Activated effector memory CD4-positive, alpha-beta T cell treated with Interleukin-2 at 50 U/mL for 16 hours (primary cell): Measurements from ENCODE around the gene ANKRD65.
"Not testable (repeated sequence)": the region's sequence is repeated elsewhere in the genome, so short reads cannot be mapped to it uniquely, and the experiment has no call there.

ENCODE experiments used
- DNase-seq: peaks from one replicate; pipeline ENCODE4 v3.0.0-alpha.2; 2020

The ANKRD65 gene

GRCh38 chr1:1412311-1412902, 8.7 kb downstream of the ANKRD65 start:
- not testable (repeated sequence) for DNase-seq

- no peak for DNase-seq
These were observed 9.4 kb downstream of the ANKRD65 start for GRCh38 chr1:1411626-1412025.

GRCh38 chr1:1410238-1410637, 10.8 kb downstream of the ANKRD65 start:
- DNase-seq: not testable (repeated sequence)

GRCh38 chr1:1407636-1408318, 13.3 kb downstream of the ANKRD65 start:
- no peak for DNase-seq

- peak; percentile 95 for DNase-seq
These were observed 14.0 kb downstream of the ANKRD65 start, which contains the start of gene MRPL20 for GRCh38 chr1:1406821-1407635. Gene MRPL20 (minus strand): TSS chr1:1407293. CDS start chr1:1407217, 76 bp downstream.

- no peak for DNase-seq
These were observed 14.8 kb downstream of the ANKRD65 start for GRCh38 chr1:1406101-1406820.

- DNase-seq: no peak
These were observed 17.4 kb downstream of the ANKRD65 start for GRCh38 chr1:1403653-1404052.

GRCh38 chr1:1402901-1403392, 18.1 kb downstream of the ANKRD65 start:
- not testable (repeated sequence) for DNase-seq

GRCh38 chr1:1402072-1402900, 18.8 kb downstream of the ANKRD65 start:
- no peak for DNase-seq

- DNase-seq: no peak
These were observed 19.5 kb downstream of the ANKRD65 start for GRCh38 chr1:1401457-1402010.

GRCh38 chr1:1400576-1401456, 20.3 kb downstream of the ANKRD65 start:
- no peak for DNase-seq

- no peak for DNase-seq
These were observed 21.1 kb downstream of the ANKRD65 start for GRCh38 chr1:1399872-1400575.

GRCh38 chr1:1399187-1399871, 21.7 kb downstream of the ANKRD65 start, which contains the start of gene CCNL2:
Gene CCNL2 (minus strand): TSS chr1:1399335. CDS start chr1:1399306, 29 bp downstream.
- peak; percentile 99 for DNase-seq

GRCh38 chr1:1398677-1399186, 22.3 kb downstream of the ANKRD65 start:
- no peak for DNase-seq

GRCh38 chr1:1397839-1398523, 23.1 kb downstream of the ANKRD65 start:
- no peak for DNase-seq

GRCh38 chr1:1395166-1395565, 25.9 kb downstream of the ANKRD65 start:
- DNase-seq: no peak

GRCh38 chr1:1394116-1394515, 27.0 kb downstream of the ANKRD65 start:
- DNase-seq: no peak

- DNase-seq: no peak
These were observed 27.6 kb downstream of the ANKRD65 start for GRCh38 chr1:1393428-1393827.
